Cardiac fibroblast (primary cell): ENCODE measurements around the gene GLE1.

Source experiments
- DNase-seq, 2 donors: peaks; one replicate each; pipeline versions ENCODE4 v3.0.0 to v3.0.0-alpha.2; 2010; ENCODE audit warnings: low read depth in 2 of 2
- H3K4me3 ChIP-seq, 2 donors: replicated peaks in 1 of 2; 1 replicate in 1 of 2; 2 replicates in 1 of 2; pipeline ENCODE4 v1.5.1; 2011; ENCODE audit warnings: low read depth in 2 of 2, low read length in 2 of 2, mild to moderate bottlenecking in 2 of 2, moderate library complexity in 1 of 2
- TF ChIP-seq, protein P1 (sequence below): IDR thresholded peaks from one replicate; pipeline ENCODE4 v1.5.1; 2011; ENCODE audit warnings: low read depth, mild to moderate bottlenecking, low read length, inconsistent platforms

The GLE1 gene

DNA sequence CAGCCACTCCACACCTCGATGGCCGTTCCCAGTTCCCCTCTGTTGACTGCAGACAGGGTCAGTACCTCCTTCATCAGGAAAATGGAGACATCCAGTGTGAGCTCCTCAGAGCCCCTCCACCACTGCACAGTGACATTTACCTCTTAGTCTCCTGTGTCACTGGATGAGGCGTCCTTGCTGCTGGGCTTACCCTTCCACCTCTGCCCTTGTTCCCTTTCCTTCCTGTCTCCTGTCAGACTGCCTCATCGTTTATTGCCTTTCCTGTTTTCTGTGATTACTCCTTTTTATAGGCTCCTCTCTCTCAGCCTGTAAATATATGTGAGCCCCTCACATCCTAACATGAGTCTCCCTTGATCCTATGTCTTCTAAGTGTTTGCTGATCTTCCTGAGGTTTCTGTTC lies 24.7 kb downstream of the GLE1 start:
- TF ChIP-seq, protein P1, sequence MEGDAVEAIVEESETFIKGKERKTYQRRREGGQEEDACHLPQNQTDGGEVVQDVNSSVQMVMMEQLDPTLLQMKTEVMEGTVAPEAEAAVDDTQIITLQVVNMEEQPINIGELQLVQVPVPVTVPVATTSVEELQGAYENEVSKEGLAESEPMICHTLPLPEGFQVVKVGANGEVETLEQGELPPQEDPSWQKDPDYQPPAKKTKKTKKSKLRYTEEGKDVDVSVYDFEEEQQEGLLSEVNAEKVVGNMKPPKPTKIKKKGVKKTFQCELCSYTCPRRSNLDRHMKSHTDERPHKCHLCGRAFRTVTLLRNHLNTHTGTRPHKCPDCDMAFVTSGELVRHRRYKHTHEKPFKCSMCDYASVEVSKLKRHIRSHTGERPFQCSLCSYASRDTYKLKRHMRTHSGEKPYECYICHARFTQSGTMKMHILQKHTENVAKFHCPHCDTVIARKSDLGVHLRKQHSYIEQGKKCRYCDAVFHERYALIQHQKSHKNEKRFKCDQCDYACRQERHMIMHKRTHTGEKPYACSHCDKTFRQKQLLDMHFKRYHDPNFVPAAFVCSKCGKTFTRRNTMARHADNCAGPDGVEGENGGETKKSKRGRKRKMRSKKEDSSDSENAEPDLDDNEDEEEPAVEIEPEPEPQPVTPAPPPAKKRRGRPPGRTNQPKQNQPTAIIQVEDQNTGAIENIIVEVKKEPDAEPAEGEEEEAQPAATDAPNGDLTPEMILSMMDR: no peak
- no peak overlapping the region for H3K4me3 ChIP-seq
- no peak for DNase-seq

DNA sequence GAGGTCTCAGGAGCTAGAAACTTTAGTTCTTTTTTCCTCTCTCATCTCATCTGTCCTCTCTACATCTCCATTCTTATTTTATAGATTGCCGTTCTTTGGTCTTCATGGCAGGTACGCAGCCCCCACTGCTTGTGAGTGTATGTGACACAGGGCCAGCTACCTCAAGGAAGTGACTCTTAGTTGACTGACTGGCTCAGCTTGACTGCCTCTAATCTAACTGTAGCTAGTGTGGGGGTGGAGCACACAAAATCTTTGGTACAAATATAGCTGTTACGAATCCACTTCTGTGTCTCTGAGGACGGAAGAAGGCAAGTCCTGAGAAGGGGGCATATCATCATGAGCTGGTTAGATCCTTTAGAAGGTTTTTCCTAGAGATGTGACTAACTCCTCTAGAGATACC lies 28.1 kb downstream of the GLE1 start:
- no peak overlapping the region for H3K4me3 ChIP-seq
- TF ChIP-seq, protein P1: no peak
- no peak for DNase-seq

DNA sequence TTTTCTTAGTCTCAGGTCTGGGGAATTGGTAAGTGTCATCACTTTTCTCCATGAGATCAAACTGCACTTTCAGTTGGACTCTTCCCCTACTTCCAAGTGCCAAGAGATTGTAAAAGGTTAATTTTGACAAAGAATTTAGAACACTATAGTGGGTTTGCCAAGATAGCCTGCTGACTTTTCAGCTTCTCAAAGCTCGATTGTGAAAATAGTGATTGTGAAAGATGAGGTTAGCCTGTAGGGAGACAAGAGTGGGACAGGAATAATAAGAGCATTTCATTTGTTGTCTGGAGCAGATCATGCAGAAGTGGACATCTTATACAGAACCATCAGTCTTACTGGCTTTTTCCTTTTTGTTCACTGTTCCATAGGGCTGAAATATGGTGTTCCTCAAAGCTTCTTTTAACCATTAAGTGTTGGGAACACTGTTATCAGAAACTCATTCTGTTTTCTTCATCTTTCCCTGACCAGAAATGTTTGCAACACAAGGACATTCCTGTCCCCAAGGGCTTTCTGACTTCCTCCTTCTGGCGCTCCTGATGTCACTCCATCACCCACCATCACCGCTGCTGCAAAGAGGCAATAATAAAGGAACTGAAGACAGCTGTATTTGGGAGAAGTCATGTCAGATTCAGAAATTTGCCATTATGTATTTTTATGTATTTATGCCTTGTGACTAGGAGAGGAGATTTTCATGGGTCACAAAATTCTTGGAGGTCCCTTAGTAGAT lies 36.3 kb downstream of the GLE1 start:
- no peak overlapping the region for H3K4me3 ChIP-seq
- peak in 1 of 2 donors; percentile 39 for DNase-seq
- TF ChIP-seq, protein P1: no peak

DNA sequence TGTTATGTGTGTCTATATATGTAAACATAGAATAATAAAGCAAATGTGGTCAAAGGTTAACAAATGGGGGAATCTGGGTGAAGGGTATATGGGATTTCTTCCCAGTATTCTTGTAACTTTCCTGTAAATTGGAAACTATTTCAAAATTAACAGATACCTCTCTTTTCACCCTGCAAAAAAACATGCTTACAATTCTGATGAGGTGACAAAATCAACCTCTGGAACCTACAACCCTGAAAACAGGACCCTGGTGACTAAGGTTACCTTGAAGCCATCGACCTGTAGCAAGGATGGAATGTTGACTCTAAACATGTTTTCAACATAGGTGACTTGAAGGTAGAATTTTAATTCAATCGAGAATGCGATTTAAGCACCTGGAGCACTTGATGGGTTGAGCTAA lies 42.0 kb downstream of the GLE1 start:
- DNase-seq: no peak
- TF ChIP-seq, protein P1: no peak
- H3K4me3 ChIP-seq: no peak overlapping the region

DNA sequence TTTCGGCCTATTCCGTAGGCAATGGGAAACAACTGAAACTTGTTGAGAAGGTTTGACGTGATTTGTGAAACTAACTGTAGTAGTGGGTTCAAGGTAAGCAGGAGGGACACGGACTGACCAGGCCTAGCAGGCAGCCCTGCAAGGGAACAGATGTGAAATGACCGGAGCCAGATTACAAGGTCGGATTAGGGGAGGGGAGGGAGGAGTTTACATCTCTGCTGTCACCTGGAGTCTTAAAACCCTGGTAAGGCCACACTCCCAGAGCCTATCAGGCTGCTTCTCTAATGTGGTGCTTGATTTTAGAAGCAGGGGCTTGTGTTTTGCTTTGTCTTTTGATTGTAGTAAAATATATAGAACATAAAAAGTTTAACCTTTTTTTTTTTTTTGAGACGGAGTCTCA lies 44.4 kb downstream of the GLE1 start:
- TF ChIP-seq, protein P1: no peak
- no peak for DNase-seq
- H3K4me3 ChIP-seq: no peak overlapping the region

DNA sequence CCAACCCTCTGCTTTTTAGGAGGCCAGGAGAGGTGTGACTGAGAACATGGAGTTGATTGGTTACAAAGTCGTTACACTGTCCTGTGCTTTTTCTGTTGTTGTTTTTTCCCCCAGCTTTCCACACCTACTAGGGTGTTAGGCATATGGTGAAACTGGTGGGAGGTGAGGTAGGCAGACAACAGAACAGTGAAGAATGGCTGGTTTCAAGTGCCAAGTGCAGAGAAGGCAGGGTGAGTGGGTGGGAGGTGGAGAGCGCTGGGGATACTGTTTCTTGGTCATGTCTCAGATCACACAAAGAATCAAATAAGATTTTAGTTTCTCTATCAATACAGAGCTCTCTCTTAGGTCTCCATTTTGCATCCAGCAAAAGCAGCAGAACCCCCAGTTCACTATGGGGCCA lies 45.7 kb downstream of the GLE1 start:
- DNase-seq: peak in 1 of 2 donors; percentile 25
- TF ChIP-seq, protein P1: no peak
- no peak overlapping the region for H3K4me3 ChIP-seq
